ENCODE measurements around the gene TSKU. TPM values are rescaled to one million over a fixed set of nuclear protein-coding genes. Genes with fewer than 3 reads are reported as not detected.

The TSKU gene
- total and polyA plus RNA-seq, 9 of the 15 experiments (the other 6 are each of a cell fraction or from before 2014, with no cell fraction given) = 0.60 to 11.9 (median 8.4) TPM

DNA sequence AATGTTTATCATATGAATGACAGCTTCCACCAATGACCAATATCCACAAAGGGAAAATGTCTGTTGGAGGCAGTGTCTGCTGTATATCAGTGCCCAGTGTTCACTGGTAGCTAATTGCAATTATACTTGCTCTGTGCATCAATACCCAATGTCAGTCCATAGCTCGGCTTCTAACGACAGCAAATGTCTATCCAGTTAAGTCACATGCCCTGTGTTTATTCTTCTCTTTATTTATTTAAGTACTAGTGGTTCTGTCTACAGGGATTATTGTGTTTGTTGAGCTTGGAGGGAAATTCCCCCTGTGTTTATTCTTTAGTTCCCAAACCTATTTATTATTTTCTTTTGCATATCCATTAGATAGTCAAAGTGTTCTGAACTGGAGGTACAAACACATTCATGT is 18.6 kb downstream of the TSKU start:
- H3K9me1 ChIP-seq (ENCODE audit: control insufficient read depth, insufficient read depth, low read length) = peaks cover 2% of the 10 kb centered on the region
- POLR2A ChIA-PET = interaction anchor here (1.2 to 1.6 kb wide), 4 partner anchors 19 to 99 kb away, joined by 3 to 4 read pairs (median 4); no protein-coding TSS in a partner anchor
- no TSS peak for BruUV-seq (replicated peaks)
- intact Hi-C loops (cut with micrococcal nuclease) (loop anchor here (5.0 kb wide), 1 partner anchor 36 kb away; no protein-coding TSS in a partner anchor), in situ Hi-C loops (cut with MboI) (no loop called here)
- H2AFZ ChIP-seq (ENCODE audit: low read depth, low read length) = no peak overlapping the region
- no peaks in the 10 kb centered on the region for H3K9me3 ChIP-seq (replicated peaks; ENCODE audit: control insufficient read depth, insufficient read depth, low read depth, low read length)
- TF ChIP-seq ASH1L (IDR thresholded peaks at IDR 0.05; ENCODE audit: borderline replicate concordance, low read depth, partially characterized antibody) = no peak
- no peak for TF ChIP-seq SREBF2 (CRISPR knock-in tag; IDR thresholded peaks at IDR 0.05)
- no peak for TF ChIP-seq RCOR1 (IDR thresholded peaks at IDR 0.05; ENCODE audit: borderline replicate concordance in 1 of 2, low read depth in 2 of 2, low read length in 2 of 2)
- no peak for TF ChIP-seq SMAD4 (CRISPR knock-in tag; conservative IDR thresholded peaks at IDR 0.05)
- no peak for TF ChIP-seq POLR2B (IDR thresholded peaks at IDR 0.05; ENCODE audit: low read depth, partially characterized antibody)
- ATAC-seq = no peak
- no peaks in the 10 kb centered on the region for H3K79me2 ChIP-seq (ENCODE audit: control insufficient read depth, insufficient read depth, low read length)
- FAIRE-seq = no peak
- H4K20me1 ChIP-seq (replicated peaks; ENCODE audit: control insufficient read depth, insufficient read depth, low read length) = no peaks in the 10 kb centered on the region; the same call in none of the 2 replicates
- peaks cover 12% of the 10 kb centered on the region; the same call in 1 of the 3 replicates for H3K36me3 ChIP-seq (ENCODE audit: control insufficient read depth, insufficient read depth, low read length)
- H3K4me1 ChIP-seq (replicated peaks in 1 of 2; ENCODE audit: control insufficient read depth in 2 of 2, insufficient read depth in 2 of 2, low read length in 2 of 2) = peaks cover 5 to 22% of the 10 kb centered on the region in 2 experiments; a peak in 3 of 5 replicates
- DNase-seq (ENCODE audit: extremely low read depth in 1 of 4, low spot score in 3 of 4) = no peak
- H3K4me2 ChIP-seq (ENCODE audit: insufficient read depth, low read length) = no peak overlapping the region
- no peak overlapping the region for H3K9ac ChIP-seq (ENCODE audit: insufficient read depth in 1 of 2, low read depth in 2 of 2, low read length in 2 of 2)
- H3K27ac ChIP-seq (ENCODE audit: extremely low read depth, low read depth, low read length) = no peak overlapping the region
- WGBS (ENCODE audit: insufficient coverage, low coverage, missing lambda C conversion rate) = 46% methylated on average over 2 of the region's 2 CpGs
- H3K27me3 ChIP-seq (ENCODE audit: control insufficient read depth in 2 of 2, insufficient read depth in 2 of 2, low read length in 2 of 2) = no peaks in the 10 kb centered on the region
- H3K4me3 ChIP-seq = no peak overlapping the region
- CTCF ChIA-PET (ENCODE audit: low intra/inter-chr PET ratio) = interaction anchor here (5.4 kb wide), 1 partner anchor 68 kb away, joined by 39 read pairs; no protein-coding TSS in a partner anchor

DNA sequence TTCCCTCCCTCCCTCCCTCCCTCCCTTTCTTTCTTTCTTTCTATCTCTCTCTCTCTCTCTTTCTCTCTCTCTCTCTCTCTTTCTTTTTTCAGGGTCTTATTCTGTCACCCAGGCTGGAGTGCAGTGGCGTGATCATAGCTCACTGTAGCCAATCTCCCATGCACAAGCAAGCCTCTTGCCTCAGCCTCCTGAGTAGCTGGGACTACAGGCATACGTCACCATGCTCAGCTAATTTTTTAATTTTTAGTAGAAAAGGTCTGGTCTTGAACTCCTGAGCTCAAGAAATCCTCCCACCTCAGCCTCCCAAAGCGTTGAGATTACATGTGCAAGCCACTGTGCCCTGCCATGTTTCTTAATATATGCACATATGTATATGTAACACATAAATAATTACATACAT is 19.0 kb downstream of the TSKU start:
- Histone ChIP-seq H3K36me3 (ENCODE audit: control insufficient read depth, insufficient read depth, low read length) (peaks cover 8% of the 10 kb centered on the region; the same call in 1 of the 3 replicates), H3K79me2 (ENCODE audit: control insufficient read depth, insufficient read depth, low read length) (no peaks in the 10 kb centered on the region), H3K27ac (ENCODE audit: extremely low read depth, low read depth, low read length) (no peak overlapping the region), H3K9me1 (ENCODE audit: control insufficient read depth, insufficient read depth, low read length) (peaks cover 2% of the 10 kb centered on the region), H3K4me2 (ENCODE audit: insufficient read depth, low read length) (no peak overlapping the region), H3K9ac (ENCODE audit: insufficient read depth in 1 of 2, low read depth in 2 of 2, low read length in 2 of 2) (no peak overlapping the region), H3K27me3 (ENCODE audit: control insufficient read depth in 2 of 2, insufficient read depth in 2 of 2, low read length in 2 of 2) (no peaks in the 10 kb centered on the region), H3K4me3 (no peak overlapping the region), H3K4me1 (replicated peaks in 1 of 2; ENCODE audit: control insufficient read depth in 2 of 2, insufficient read depth in 2 of 2, low read length in 2 of 2) (peaks cover 7 to 23% of the 10 kb centered on the region in 2 experiments; a peak in 4 of 5 replicates), H2AFZ (ENCODE audit: low read depth, low read length) (no peak overlapping the region), H3K9me3 (replicated peaks; ENCODE audit: control insufficient read depth, insufficient read depth, low read depth, low read length) (no peaks in the 10 kb centered on the region), H4K20me1 (replicated peaks; ENCODE audit: control insufficient read depth, insufficient read depth, low read length) (no peaks in the 10 kb centered on the region; the same call in 1 of the 2 replicates)
- no TSS peak for BruUV-seq (replicated peaks)
- no peak for TF ChIP-seq TGIF2 (CRISPR knock-in tag; IDR thresholded peaks at IDR 0.05)
- no peak for TF ChIP-seq ZNF696 (CRISPR knock-in tag; conservative IDR thresholded peaks at IDR 0.05)
- TF ChIP-seq, protein P1, sequence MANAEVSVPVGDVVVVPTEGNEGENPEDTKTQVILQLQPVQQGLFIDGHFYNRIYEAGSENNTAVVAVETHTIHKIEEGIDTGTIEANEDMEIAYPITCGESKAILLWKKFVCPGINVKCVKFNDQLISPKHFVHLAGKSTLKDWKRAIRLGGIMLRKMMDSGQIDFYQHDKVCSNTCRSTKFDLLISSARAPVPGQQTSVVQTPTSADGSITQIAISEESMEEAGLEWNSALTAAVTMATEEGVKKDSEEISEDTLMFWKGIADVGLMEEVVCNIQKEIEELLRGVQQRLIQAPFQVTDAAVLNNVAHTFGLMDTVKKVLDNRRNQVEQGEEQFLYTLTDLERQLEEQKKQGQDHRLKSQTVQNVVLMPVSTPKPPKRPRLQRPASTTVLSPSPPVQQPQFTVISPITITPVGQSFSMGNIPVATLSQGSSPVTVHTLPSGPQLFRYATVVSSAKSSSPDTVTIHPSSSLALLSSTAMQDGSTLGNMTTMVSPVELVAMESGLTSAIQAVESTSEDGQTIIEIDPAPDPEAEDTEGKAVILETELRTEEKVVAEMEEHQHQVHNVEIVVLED (CRISPR knock-in tag; IDR thresholded peaks at IDR 0.05) = no peak
- in situ Hi-C loops (cut with MboI) (no loop called here), intact Hi-C loops (cut with micrococcal nuclease) (loop anchor here (5.0 kb wide), 1 partner anchor 35 kb away; no protein-coding TSS in a partner anchor)
- DNase-seq (ENCODE audit: extremely low read depth in 1 of 4, low spot score in 3 of 4) (no peak), FAIRE-seq (no peak), ATAC-seq (no peak)
- ChIA-PET POLR2A (interaction anchor here (1.1 to 1.6 kb wide), 4 partner anchors 20 to 100 kb away, joined by 3 to 4 read pairs (median 4); no protein-coding TSS in a partner anchor), CTCF (ENCODE audit: low intra/inter-chr PET ratio) (no interaction called here)
- WGBS (ENCODE audit: insufficient coverage, low coverage, missing lambda C conversion rate) = 59% methylated on average over 3 of the region's 3 CpGs

Measured in K562 (cell line).